H1 (cell line): ENCODE data around the gene TLR10. TPM values are rescaled to one million over a fixed set of nuclear protein-coding genes. Genes with fewer than 3 reads are reported as not detected.

Source experiments
- CTCF ChIA-PET: fragments of 300-600 bp; sonication (Branson Sonifier 250); formaldehyde crosslinking; loops from one replicate; lab custom pipeline; 2021; ENCODE audit not compliant: partially characterized antibody; lab: Charles Lee
- POLR2A ChIA-PET: fragments of 300-600 bp; sonication (Branson Sonifier 250); formaldehyde crosslinking; loops from one replicate; lab custom pipeline; 2021; ENCODE audit warnings: inconsistent platforms; ENCODE audit not compliant: partially characterized antibody; lab: Charles Lee
- DNase-seq, 2 experiments: peaks; one replicate each; pipeline versions ENCODE4 v3.0.0 to v3.0.0-alpha.2; 2010 to 2022; ENCODE audit warnings: low spot score in 2 of 2, low read depth in 1 of 2, mixed read lengths in 1 of 2
- FAIRE-seq: peaks from 2 replicates; lab custom pipeline; 2011; peaks lifted over from hg19 to GRCh38; lab: Jason Lieb, UNC
- H2AFZ ChIP-seq: 2 replicates; pipeline ENCODE4 v1.8.1; 2012; ENCODE audit warnings: low read length, inconsistent platforms
- H2AK5ac ChIP-seq: 2 replicates; pipeline ENCODE4 v1.6.1; 2013; ENCODE audit warnings: low read depth, low read length
- H2BK120ac ChIP-seq: replicated peaks from 2 replicates; pipeline ENCODE3; 2013; ENCODE audit warnings: low read depth, low read length, inconsistent platforms
- H2BK12ac ChIP-seq: 2 replicates; pipeline ENCODE4 v1.6.1; 2013; ENCODE audit warnings: low read depth, low read length
- H2BK15ac ChIP-seq: 2 replicates; pipeline ENCODE4 v1.6.1; 2013; ENCODE audit warnings: low read length
- H2BK20ac ChIP-seq: 2 replicates; pipeline ENCODE4 v1.6.1; 2013; ENCODE audit warnings: low read length
- H2BK5ac ChIP-seq: 2 replicates; pipeline ENCODE4 v1.6.1; 2013; ENCODE audit warnings: low read depth, low read length
- H3K14ac ChIP-seq: 2 replicates; pipeline ENCODE4 v1.6.1; 2013; ENCODE audit warnings: inconsistent platforms; ENCODE audit not compliant: insufficient read length
- H3K18ac ChIP-seq: 2 replicates; pipeline ENCODE4 v1.6.1; 2013; ENCODE audit warnings: low read length; ENCODE audit errors: extremely low read depth
- H3K23ac ChIP-seq: 2 replicates; pipeline ENCODE4 v1.6.1; 2013; ENCODE audit warnings: inconsistent platforms; ENCODE audit not compliant: insufficient read length
- H3K23me2 ChIP-seq: 2 replicates; pipeline ENCODE4 v1.6.1; 2013; ENCODE audit warnings: low read depth, low read length
- H3K27ac ChIP-seq: 2 replicates; pipeline ENCODE4 v1.6.1; 2011; ENCODE audit warnings: low read depth, low read length, inconsistent platforms
- H3K27me3 ChIP-seq, 4 experiments: replicated peaks in 1 of 4; 1 replicate in 1 of 4; 2 replicates in 3 of 4; pipeline versions ENCODE4 v1.6.1 to v1.8.1; 2011 to 2013; ENCODE audit warnings: low read length in 3 of 4, mild to moderate bottlenecking in 3 of 4, inconsistent platforms in 2 of 4, mixed read lengths in 2 of 4, moderate library complexity in 1 of 4; ENCODE audit not compliant: control insufficient read depth in 3 of 4, insufficient read depth in 3 of 4; ENCODE audit errors: extremely low read depth in 1 of 4
- H3K36me3 ChIP-seq, 4 experiments: 2 replicates each; pipeline versions ENCODE4 v1.6.1 to v1.8.1; 2011 to 2013; ENCODE audit warnings: mild to moderate bottlenecking in 4 of 4, low read length in 3 of 4, moderate library complexity in 2 of 4, control low read depth in 1 of 4, inconsistent platforms in 1 of 4; ENCODE audit not compliant: insufficient read depth in 4 of 4, control insufficient read depth in 2 of 4
- H3K4ac ChIP-seq: replicated peaks from 2 replicates; pipeline ENCODE3; 2013; ENCODE audit warnings: low read length, low read depth, mixed read lengths, inconsistent platforms; ENCODE audit not compliant: insufficient read length
- H3K4me1 ChIP-seq, 4 experiments: replicated peaks in 1 of 4; 1 replicate in 1 of 4; 2 replicates in 3 of 4; pipeline versions ENCODE4 v1.6.1 to v1.8.1; 2011 to 2013; ENCODE audit warnings: low read length in 3 of 4, inconsistent platforms in 2 of 4, mixed read lengths in 1 of 4; ENCODE audit not compliant: insufficient read depth in 4 of 4, control insufficient read depth in 3 of 4
- H3K4me2 ChIP-seq, 2 experiments: 2 replicates each; pipeline versions ENCODE4 v1.6.1 to v1.8.1; 2011 to 2013; ENCODE audit warnings: low read depth in 2 of 2, low read length in 2 of 2, control low read depth in 1 of 2, inconsistent platforms in 1 of 2, mild to moderate bottlenecking in 1 of 2; ENCODE audit not compliant: insufficient read depth in 1 of 2
- H3K4me3 ChIP-seq, 4 experiments: fragments of 200-600, 300-600 bp in 1 of 4; sonication (generic), shearing (Covaris generic), sonication (Bioruptor Twin) in 1 of 4; 2 replicates each; pipeline versions ENCODE4 v1.5.1 to v1.8.1; 2011 to 2016; ENCODE audit warnings: low read length in 4 of 4, low read depth in 3 of 4, control low read depth in 2 of 4, inconsistent platforms in 2 of 4, mild to moderate bottlenecking in 2 of 4, mixed read lengths in 1 of 4, moderate library complexity in 1 of 4; ENCODE audit not compliant: insufficient read depth in 2 of 4; ENCODE audit errors: extremely low read depth in 1 of 4
- H3K56ac ChIP-seq: replicated peaks from 2 replicates; pipeline ENCODE3; 2013; ENCODE audit warnings: low read depth, mild to moderate bottlenecking, mixed read lengths, low read length, inconsistent platforms; ENCODE audit not compliant: insufficient read length
- H3K79me1 ChIP-seq: 2 replicates; pipeline ENCODE4 v1.6.1; 2013; ENCODE audit warnings: low read depth, low read length, control low read depth
- H3K79me2 ChIP-seq, 2 experiments: 2 replicates each; pipeline versions ENCODE4 v1.6.1 to v1.8.1; 2012 to 2013; ENCODE audit warnings: low read length in 2 of 2, mild to moderate bottlenecking in 2 of 2, inconsistent platforms in 1 of 2; ENCODE audit not compliant: insufficient read depth in 2 of 2, control insufficient read depth in 1 of 2
- H3K9ac ChIP-seq, 4 experiments: replicated peaks in 1 of 4; 1 replicate in 1 of 4; 2 replicates in 3 of 4; pipeline versions ENCODE4 v1.6.1 to v1.8.1; 2011 to 2013; ENCODE audit warnings: low read depth in 3 of 4, low read length in 3 of 4, control low read depth in 2 of 4, mild to moderate bottlenecking in 2 of 4, moderate library complexity in 2 of 4, inconsistent platforms in 1 of 4; ENCODE audit errors: extremely low read depth in 1 of 4
- H3K9me3 ChIP-seq, 2 experiments: 2 replicates each; pipeline versions ENCODE4 v1.6.1 to v1.8.1; 2012 to 2013; ENCODE audit warnings: mild to moderate bottlenecking in 2 of 2, moderate library complexity in 2 of 2, control low read depth in 1 of 2, inconsistent platforms in 1 of 2, low read depth in 1 of 2, low read length in 1 of 2, mixed read lengths in 1 of 2; ENCODE audit not compliant: insufficient read depth in 2 of 2
- H4K20me1 ChIP-seq, 2 experiments: replicated peaks in 1 of 2; 2 replicates each; pipeline versions ENCODE3 to v1.8.1; 2011 to 2013; ENCODE audit warnings: inconsistent platforms in 2 of 2, low read length in 2 of 2, mild to moderate bottlenecking in 1 of 2; ENCODE audit not compliant: insufficient read depth in 2 of 2, control insufficient read depth in 1 of 2
- H4K5ac ChIP-seq: 2 replicates; pipeline ENCODE4 v1.6.1; 2013; ENCODE audit warnings: low read length, low read depth, mixed read lengths, inconsistent platforms; ENCODE audit not compliant: insufficient read length
- H4K8ac ChIP-seq: 2 replicates; pipeline ENCODE4 v1.8.0; 2013; ENCODE audit warnings: mild to moderate bottlenecking, moderate library complexity, low read length, inconsistent platforms; ENCODE audit not compliant: insufficient read depth; ENCODE audit errors: extremely low read depth
- H4K91ac ChIP-seq: replicated peaks from 2 replicates; pipeline ENCODE3; 2013; ENCODE audit warnings: low read length, mixed read lengths, inconsistent platforms; ENCODE audit not compliant: insufficient read length
- CREB1 ChIP-seq: IDR thresholded peaks from 2 replicates; pipeline ENCODE4 v1.6.1; 2012; ENCODE audit warnings: inconsistent platforms
- KDM4A ChIP-seq: IDR thresholded peaks from one replicate; pipeline ENCODE4 v1.7.1; 2012; ENCODE audit warnings: low read depth, mild to moderate bottlenecking, moderate library complexity, low read length, inconsistent platforms; ENCODE audit not compliant: severe bottlenecking
- POLR2A ChIP-seq, 2 experiments: IDR thresholded peaks; 1 replicate in 1 of 2; 2 replicates in 1 of 2; pipeline ENCODE4 v1.6.1; 2011; ENCODE audit warnings: low read depth in 2 of 2, low read length in 2 of 2, mild to moderate bottlenecking in 2 of 2; ENCODE audit errors: control extremely low read depth in 1 of 2
- WGBS, 2 experiments: shearing (Covaris generic) in 1 of 2; methylation state at CpG; one replicate each; pipeline versions ENCODE4 v1.1.6 to v1.1.7; 2013 to 2015; ENCODE audit warnings: low lambda C conversion rate in 2 of 2, mixed read lengths in 2 of 2, inconsistent platforms in 1 of 2, low coverage in 1 of 2, missing lambda C conversion rate in 1 of 2; ENCODE audit not compliant: insufficient replicate concordance in 2 of 2, insufficient coverage in 1 of 2, insufficient read length in 1 of 2; ENCODE audit errors: extremely low coverage in 1 of 2, missing lambda C conversion rate in 1 of 2; 5-methylcytosine and 5-hydroxymethylcytosine counted together
- polyA plus RNA-seq, 7 experiments: library from polyadenylated mRNA; depleted of rRNA in 3 of 7; stranded (reverse) in 5 of 7; unstranded in 2 of 7; fragments of >200 nt in 5 of 7; fragments of 200-250 nt in 2 of 7; gene quantifications; 1 replicate in 5 of 7; 2 replicates in 1 of 7; 4 replicates in 1 of 7; pipeline versions ENCODE4 v1.2.1 to v1.2.3, GENCODE V29; 2011 to 2013; ENCODE audit warnings: missing spikeins in 2 of 7, mixed read lengths in 2 of 7
- total RNA-seq: library from RNA; stranded (reverse); fragmentation: NEBNext Ultra II Directional; extraction: Animal tissue kit (Norgen Biotek cat#: 25700); gene quantifications from 2 replicates; pipeline ENCODE4 v1.2.1, GENCODE V29; 2021

The TLR10 gene
- total and polyA plus RNA-seq, 2 of the 8 experiments (the other 6 are each of a cell fraction or from before 2014, with no cell fraction given), result not detected

DNA sequence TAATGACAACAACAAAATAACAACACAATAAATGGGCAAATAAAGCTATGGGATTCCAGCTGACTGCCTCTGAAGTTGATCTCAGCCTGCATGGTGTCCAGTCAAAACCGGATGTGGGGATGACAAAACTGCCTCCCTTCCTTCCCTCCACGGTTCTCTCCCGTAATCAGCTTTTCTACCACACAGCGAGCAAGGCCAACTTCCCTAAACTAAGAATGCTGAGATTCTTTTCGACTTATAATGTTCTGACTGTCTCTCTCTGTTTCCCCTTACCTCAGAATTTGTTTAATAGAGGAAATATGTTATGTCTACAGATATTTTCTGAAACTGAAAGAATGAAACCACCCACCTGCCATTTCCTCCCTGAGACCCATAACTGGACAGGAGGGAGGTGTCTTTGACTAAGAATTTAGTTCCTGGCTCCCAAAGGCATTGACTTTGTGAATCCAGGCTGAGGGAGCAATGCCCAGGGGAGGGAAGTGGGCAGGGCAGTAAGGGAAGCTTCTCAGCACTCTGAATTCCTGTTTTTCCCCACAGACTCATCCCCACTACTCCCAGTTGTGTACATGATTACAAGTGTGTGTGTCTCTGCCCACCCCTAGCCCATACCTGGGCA lies 22.8 kb upstream of the TLR10 start:
- no peaks in the 10 kb centered on the region for H4K20me1 ChIP-seq
- H2BK15ac ChIP-seq, result no peak overlapping the region
- H3K4me3 ChIP-seq, result no peak overlapping the region
- 87% methylated on average over 5 of the region's 5 CpGs; no CpG with 5 or more reads in 1 of the 2 experiments for WGBS, 2 experiments
- CTCF ChIA-PET, result interaction anchor here (0.8 to 3.3 kb wide), 5 partner anchors 9 to 47 kb away, joined by 3 to 26 read pairs (median 3); partner anchors contain the start of gene TLR10
- no peak overlapping the region for H4K5ac ChIP-seq
- H3K79me2 ChIP-seq, result no peaks in the 10 kb centered on the region
- no peaks in the 10 kb centered on the region for H3K36me3 ChIP-seq
- H3K9me3 ChIP-seq, result peaks cover 12 to 23% of the 10 kb centered on the region in 2 experiments
- H3K23me2 ChIP-seq, result no peaks in the 10 kb centered on the region
- TF ChIP-seq CREB1 (no peak), POLR2A (IDR thresholded peaks at IDR 0.05; ENCODE audit: control extremely low read depth in 1 of 2, low read depth in 2 of 2, low read length in 2 of 2) (no peak), KDM4A (no peak)
- TF ChIP-seq, all 59 proteins: peak for 0
- H3K23ac ChIP-seq, result no peak overlapping the region
- H3K18ac ChIP-seq, result no peak overlapping the region
- H3K27ac ChIP-seq, result no peak overlapping the region
- H3K56ac ChIP-seq, result no peak overlapping the region
- no peak overlapping the region for H2AFZ ChIP-seq
- POLR2A ChIA-PET, result no interaction called here
- no peaks in the 10 kb centered on the region for H3K79me1 ChIP-seq
- H3K27me3 ChIP-seq, result no peaks in the 10 kb centered on the region
- DNase-seq, result no peak
- H2AK5ac ChIP-seq, result no peak overlapping the region
- no peak overlapping the region for H2BK5ac ChIP-seq
- H2BK20ac ChIP-seq, result no peak overlapping the region
- H4K91ac ChIP-seq, result no peak overlapping the region
- no peak overlapping the region for H3K4me2 ChIP-seq
- FAIRE-seq, result no peak
- no peak overlapping the region for H3K9ac ChIP-seq
- H4K8ac ChIP-seq, result no peak overlapping the region
- no peak overlapping the region for H2BK120ac ChIP-seq
- no peak overlapping the region for H3K4ac ChIP-seq
- H2BK12ac ChIP-seq, result no peak overlapping the region
- no peaks in the 10 kb centered on the region for H3K4me1 ChIP-seq
- H3K14ac ChIP-seq, result no peak overlapping the region
